ENCODE results near the gene CGB2.
"Not testable (repeated sequence)": the region's sequence is repeated elsewhere in the genome, so short reads cannot be mapped to it uniquely, and the experiment has no call there.

DNA sequence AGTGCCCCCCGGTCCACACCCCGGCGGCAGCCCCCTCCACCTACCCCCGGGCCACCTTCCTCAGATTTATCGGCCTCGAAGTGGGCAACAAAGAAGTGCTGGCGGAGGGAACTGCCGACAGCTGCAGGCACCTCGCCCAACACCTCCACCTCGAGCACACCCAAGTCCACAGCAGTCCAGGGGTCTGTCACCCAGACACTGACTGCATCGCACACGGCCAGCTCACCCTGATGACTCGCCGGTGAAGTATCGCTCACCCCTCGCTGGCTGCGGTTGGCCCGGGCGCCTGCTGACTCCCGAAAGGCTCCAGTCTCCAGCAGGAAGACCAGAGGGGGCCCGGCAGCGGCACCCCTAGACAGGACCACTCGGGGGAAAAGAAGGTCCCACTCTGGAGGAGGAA, 6.1 kb upstream of the CGB2 start:
- TF ChIP-seq, protein P1, sequence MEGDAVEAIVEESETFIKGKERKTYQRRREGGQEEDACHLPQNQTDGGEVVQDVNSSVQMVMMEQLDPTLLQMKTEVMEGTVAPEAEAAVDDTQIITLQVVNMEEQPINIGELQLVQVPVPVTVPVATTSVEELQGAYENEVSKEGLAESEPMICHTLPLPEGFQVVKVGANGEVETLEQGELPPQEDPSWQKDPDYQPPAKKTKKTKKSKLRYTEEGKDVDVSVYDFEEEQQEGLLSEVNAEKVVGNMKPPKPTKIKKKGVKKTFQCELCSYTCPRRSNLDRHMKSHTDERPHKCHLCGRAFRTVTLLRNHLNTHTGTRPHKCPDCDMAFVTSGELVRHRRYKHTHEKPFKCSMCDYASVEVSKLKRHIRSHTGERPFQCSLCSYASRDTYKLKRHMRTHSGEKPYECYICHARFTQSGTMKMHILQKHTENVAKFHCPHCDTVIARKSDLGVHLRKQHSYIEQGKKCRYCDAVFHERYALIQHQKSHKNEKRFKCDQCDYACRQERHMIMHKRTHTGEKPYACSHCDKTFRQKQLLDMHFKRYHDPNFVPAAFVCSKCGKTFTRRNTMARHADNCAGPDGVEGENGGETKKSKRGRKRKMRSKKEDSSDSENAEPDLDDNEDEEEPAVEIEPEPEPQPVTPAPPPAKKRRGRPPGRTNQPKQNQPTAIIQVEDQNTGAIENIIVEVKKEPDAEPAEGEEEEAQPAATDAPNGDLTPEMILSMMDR (conservative IDR thresholded peaks at IDR 0.05 in 1 of 2, IDR thresholded peaks at IDR 0.05 in 1 of 2; ENCODE audit: extremely low read depth in 1 of 2, insufficient read depth in 1 of 2, low read depth in 1 of 2, low read length in 2 of 2): not testable (repeated sequence)
- not testable (repeated sequence) for TF ChIP-seq EZH2 (IDR thresholded peaks at IDR 0.05; ENCODE audit: borderline replicate concordance, low read length)
